Smooth muscle cell (in vitro differentiated cells): ENCODE results near the gene RDH14. TPM values are rescaled to one million over a fixed set of nuclear protein-coding genes. Genes with fewer than 3 reads are reported as not detected.

Source experiments
- DNase-seq: peaks from one replicate; lab custom pipeline; 2025; ENCODE audit not compliant: unreplicated experiment; lab: John Stamatoyannopoulos, UW
- H2AFZ ChIP-seq: fragments of 200-600 bp; sonication (generic); 2 replicates; pipeline ENCODE4 v1.6.0; 2016; ENCODE audit warnings: antibody characterized with exemption, low read depth, mild to moderate bottlenecking
- H3F3A ChIP-seq: fragments of 200-600 bp; sonication (generic); 2 replicates; pipeline ENCODE4 v1.6.0; 2017; ENCODE audit warnings: antibody characterized with exemption, low read depth
- H3K27ac ChIP-seq: fragments of 200-600 bp; sonication (generic); 2 replicates; pipeline ENCODE4 v1.5.1; 2016; ENCODE audit warnings: low read depth, mild to moderate bottlenecking
- H3K27me3 ChIP-seq: fragments of 200-600 bp; sonication (generic); 2 replicates; pipeline ENCODE4 v1.6.1; 2016; ENCODE audit warnings: low read depth, mild to moderate bottlenecking
- H3K36me3 ChIP-seq: fragments of 200-600 bp; sonication (generic); 2 replicates; pipeline ENCODE4 v1.5.1; 2016; ENCODE audit warnings: low read depth
- H3K4me1 ChIP-seq: fragments of 200-600 bp; sonication (generic); 2 replicates; pipeline ENCODE4 v1.5.1; 2016; ENCODE audit warnings: low read depth
- H3K4me2 ChIP-seq: fragments of 200-600 bp; sonication (generic); 2 replicates; pipeline ENCODE4 v1.6.0; 2016; ENCODE audit warnings: mild to moderate bottlenecking
- H3K4me3 ChIP-seq: fragments of 200-600 bp; sonication (generic); 2 replicates; pipeline ENCODE4 v1.5.1; 2016; ENCODE audit warnings: mild to moderate bottlenecking
- H3K79me2 ChIP-seq: fragments of 200-600 bp; sonication (generic); 2 replicates; pipeline ENCODE4 v1.6.0; 2016; ENCODE audit warnings: low read depth, mild to moderate bottlenecking
- H3K9ac ChIP-seq: fragments of 200-600 bp; sonication (generic); 2 replicates; pipeline ENCODE4 v1.6.0; 2016; ENCODE audit warnings: low read depth
- H3K9me3 ChIP-seq: fragments of 200-600 bp; sonication (generic); replicated peaks from 2 replicates; pipeline ENCODE4 v1.5.1; 2016; ENCODE audit warnings: low read depth
- H4K20me1 ChIP-seq: fragments of 200-600 bp; sonication (generic); 2 replicates; pipeline ENCODE4 v1.6.0; 2016; ENCODE audit warnings: low read depth
- CTCF ChIP-seq: fragments of 200-600 bp; sonication (generic); IDR thresholded peaks from 2 replicates; pipeline ENCODE4 v1.5.1; 2017; ENCODE audit warnings: borderline replicate concordance, mild to moderate bottlenecking, antibody characterized with exemption; ENCODE audit not compliant: insufficient read depth, poor library complexity, severe bottlenecking
- WGBS: methylation state at CpG from one replicate; pipeline ENCODE4 v1.1.7; 2016; ENCODE audit warnings: low lambda C conversion rate; 5-methylcytosine and 5-hydroxymethylcytosine counted together
- polyA plus RNA-seq: library from polyadenylated mRNA; unstranded; fragments of >200 nt; fragmentation: Nextera tagmentation; extraction: Ambion mirVana; gene quantifications from 2 replicates; pipeline ENCODE4 v1.2.1, GENCODE V29; 2016
- total RNA-seq: library from RNA; depleted of rRNA; stranded (reverse); fragments of >200 nt; gene quantifications from 2 replicates; pipeline ENCODE4 v1.2.3, GENCODE V29; 2014

The RDH14 gene
- total and polyA plus RNA-seq, 2 experiments from 2014 or later: 24.5 to 26.2 TPM

- no peaks in the 10 kb centered on the region for H3F3A ChIP-seq
- no peak for TF ChIP-seq CTCF
- H3K9ac ChIP-seq: no peak overlapping the region
- H3K79me2 ChIP-seq: no peaks in the 10 kb centered on the region
- H2AFZ ChIP-seq: no peak overlapping the region
- no peak for DNase-seq
- H3K4me3 ChIP-seq: no peak overlapping the region
- no peaks in the 10 kb centered on the region for H3K9me3 ChIP-seq
- H3K4me2 ChIP-seq: no peak overlapping the region
- no peaks in the 10 kb centered on the region for H3K36me3 ChIP-seq
- H3K27ac ChIP-seq: no peak overlapping the region
- WGBS: 62% methylated on average over 2 of the region's 2 CpGs
- no peaks in the 10 kb centered on the region for H4K20me1 ChIP-seq
- no peaks in the 10 kb centered on the region for H3K4me1 ChIP-seq
- H3K27me3 ChIP-seq: no peaks in the 10 kb centered on the region
Observed at GRCh38 chr2:18604531-18604885, 44.1 kb upstream of the RDH14 start.

- Histone ChIP-seq H3K4me1 (no peaks in the 10 kb centered on the region), H2AFZ (no peak overlapping the region), H3F3A (no peaks in the 10 kb centered on the region), H3K27me3 (no peaks in the 10 kb centered on the region), H3K27ac (no peak overlapping the region), H3K4me2 (no peak overlapping the region), H3K9me3 (no peaks in the 10 kb centered on the region), H3K79me2 (no peaks in the 10 kb centered on the region), H3K36me3 (no peaks in the 10 kb centered on the region), H3K9ac (no peak overlapping the region), H4K20me1 (no peaks in the 10 kb centered on the region), H3K4me3 (no peak overlapping the region)
- WGBS: 64% methylated on average over 3 of the region's 3 CpGs
- DNase-seq: no peak
- no peak for TF ChIP-seq CTCF
Observed at GRCh38 chr2:18603854-18604530, 43.5 kb upstream of the RDH14 start.

DNA sequence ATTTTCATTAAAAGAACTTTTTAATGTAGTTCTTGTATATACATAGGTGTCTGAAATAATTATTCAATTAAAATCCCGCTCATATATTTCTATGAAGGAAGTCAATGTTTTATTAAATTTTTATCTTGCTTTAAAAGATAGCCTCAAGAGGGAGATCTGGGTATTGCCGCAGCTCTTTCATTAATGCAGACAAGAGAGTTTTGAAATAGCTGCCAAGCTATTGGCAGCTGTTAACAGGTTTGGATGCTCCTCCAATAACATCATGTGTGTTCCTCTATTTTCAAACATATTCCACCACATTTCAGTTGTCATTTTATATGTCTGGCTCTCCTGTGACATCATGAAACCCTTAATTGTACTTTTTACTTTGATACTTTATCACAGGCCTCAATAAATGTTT lies 41.8 kb upstream of the RDH14 start:
- Histone ChIP-seq H3K79me2 (no peaks in the 10 kb centered on the region), H3K36me3 (no peaks in the 10 kb centered on the region), H3K4me3 (no peak overlapping the region), H4K20me1 (no peaks in the 10 kb centered on the region), H3K27ac (no peak overlapping the region), H3K9ac (no peak overlapping the region), H3K9me3 (no peaks in the 10 kb centered on the region), H3K4me2 (no peak overlapping the region), H2AFZ (no peak overlapping the region), H3K27me3 (no peaks in the 10 kb centered on the region), H3F3A (no peaks in the 10 kb centered on the region), H3K4me1 (no peaks in the 10 kb centered on the region)
- no peak for TF ChIP-seq CTCF
- 84% methylated on average over 2 of the region's 2 CpGs for WGBS
- DNase-seq: no peak

DNA sequence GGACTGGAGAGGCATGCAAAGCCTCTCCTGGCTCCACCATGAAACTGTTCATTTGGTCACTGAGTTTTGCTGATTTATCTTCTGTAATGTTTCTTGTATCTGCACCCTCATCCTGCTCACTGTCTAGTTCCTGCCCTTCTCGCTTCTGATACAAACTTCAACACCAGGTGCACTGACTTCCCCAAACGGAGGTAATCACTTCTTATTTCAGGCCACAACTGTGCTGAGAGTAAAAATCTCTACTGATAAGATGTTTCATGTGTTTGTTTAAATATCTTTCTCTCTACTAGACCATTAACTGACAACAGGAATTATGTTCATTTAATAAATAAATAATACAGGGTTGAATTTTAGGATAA lies 39.8 kb upstream of the RDH14 start:
- H3K4me2 ChIP-seq: no peak overlapping the region
- WGBS: 77% methylated on average over 2 of the region's 2 CpGs

More for the DNA sequence above, 39.8 kb upstream of the RDH14 start:
- Histone ChIP-seq H3K27me3 (no peaks in the 10 kb centered on the region), H3K36me3 (no peaks in the 10 kb centered on the region), H3K4me3 (no peak overlapping the region), H3K9me3 (no peaks in the 10 kb centered on the region), H4K20me1 (no peaks in the 10 kb centered on the region), H3K27ac (no peak overlapping the region), H3K79me2 (no peaks in the 10 kb centered on the region), H3K4me1 (no peaks in the 10 kb centered on the region), H2AFZ (no peak overlapping the region), H3K9ac (no peak overlapping the region), H3F3A (no peaks in the 10 kb centered on the region)
- DNase-seq: no peak
- TF ChIP-seq CTCF: no peak
